H9 (cell line): ENCODE measurements around the gene ARNT2. TPM values are rescaled to one million over a fixed set of nuclear protein-coding genes. Genes with fewer than 3 reads are reported as not detected.

Source experiments
- DNase-seq: peaks from one replicate; pipeline ENCODE4 v3.0.0-alpha.2; 2017
- H2AFZ ChIP-seq: one replicate; pipeline ENCODE4 v1.6.1; 2013; ENCODE audit warnings: mild to moderate bottlenecking, low read length, control low read depth, moderate library complexity
- H2AK5ac ChIP-seq: 2 replicates; pipeline ENCODE4 v1.6.1; 2013; ENCODE audit warnings: low read length, control low read depth, mixed read lengths; ENCODE audit not compliant: insufficient read length
- H2BK120ac ChIP-seq: one replicate; pipeline ENCODE4 v1.6.1; 2013; ENCODE audit warnings: low read depth, mild to moderate bottlenecking, low read length, control low read depth, inconsistent platforms; ENCODE audit not compliant: poor library complexity, severe bottlenecking
- H2BK12ac ChIP-seq: 2 replicates; pipeline ENCODE4 v1.6.1; 2013; ENCODE audit warnings: low read length, control low read depth, mixed read lengths, low read depth; ENCODE audit not compliant: insufficient read length
- H2BK15ac ChIP-seq: 2 replicates; pipeline ENCODE4 v1.6.1; 2013; ENCODE audit warnings: low read depth, low read length, control low read depth
- H2BK20ac ChIP-seq: one replicate; pipeline ENCODE4 v1.6.1; 2013; ENCODE audit warnings: low read depth, mild to moderate bottlenecking, low read length, control low read depth, inconsistent platforms; ENCODE audit not compliant: poor library complexity, severe bottlenecking
- H2BK5ac ChIP-seq: 2 replicates; pipeline ENCODE4 v1.6.1; 2013; ENCODE audit warnings: low read length, control low read depth, mixed read lengths; ENCODE audit not compliant: insufficient read length
- H3K14ac ChIP-seq: 2 replicates; pipeline ENCODE4 v1.6.1; 2013; ENCODE audit warnings: low read length, control low read depth; ENCODE audit not compliant: insufficient read depth
- H3K18ac ChIP-seq: 2 replicates; pipeline ENCODE4 v1.6.1; 2013; ENCODE audit warnings: low read depth, mild to moderate bottlenecking, mixed read lengths, low read length, control low read depth; ENCODE audit not compliant: insufficient read length
- H3K23ac ChIP-seq: 2 replicates; pipeline ENCODE4 v1.6.1; 2013; ENCODE audit warnings: low read length, control low read depth, mixed read lengths, low read depth; ENCODE audit not compliant: insufficient read length
- H3K23me2 ChIP-seq: 2 replicates; pipeline ENCODE4 v1.6.1; 2013; ENCODE audit warnings: low read depth, mild to moderate bottlenecking, mixed read lengths, low read length, control low read depth; ENCODE audit not compliant: insufficient read length, poor library complexity, severe bottlenecking
- H3K27ac ChIP-seq: 2 replicates; pipeline ENCODE4 v1.5.1; 2013; ENCODE audit warnings: low read length, control low read depth, mixed read lengths, low read depth; ENCODE audit not compliant: insufficient read length
- H3K27me3 ChIP-seq: 2 replicates; pipeline ENCODE4 v1.6.1; 2013; ENCODE audit warnings: low read length, control low read depth, inconsistent platforms; ENCODE audit not compliant: insufficient read depth
- H3K4ac ChIP-seq: 2 replicates; pipeline ENCODE4 v1.6.1; 2013; ENCODE audit warnings: low read depth, mild to moderate bottlenecking, control low read depth, inconsistent platforms, low read length, moderate library complexity
- H3K4me1 ChIP-seq: 2 replicates; pipeline ENCODE4 v1.6.1; 2013; ENCODE audit warnings: low read length, control low read depth, inconsistent platforms; ENCODE audit not compliant: insufficient read depth
- H3K4me2 ChIP-seq: 2 replicates; pipeline ENCODE4 v1.6.1; 2013; ENCODE audit warnings: low read length, control low read depth, mixed read lengths; ENCODE audit not compliant: insufficient read length, insufficient read depth
- H3K56ac ChIP-seq: 2 replicates; pipeline ENCODE4 v1.6.1; 2013; ENCODE audit warnings: low read depth, mild to moderate bottlenecking, mixed read lengths, low read length, control low read depth; ENCODE audit not compliant: insufficient read length
- H3K79me1 ChIP-seq: 2 replicates; pipeline ENCODE4 v1.6.1; 2013; ENCODE audit warnings: low read depth, mild to moderate bottlenecking, moderate library complexity, low read length, control low read depth, inconsistent platforms; ENCODE audit not compliant: insufficient read depth, poor library complexity, severe bottlenecking
- H3K79me2 ChIP-seq: 2 replicates; pipeline ENCODE4 v1.6.1; 2013; ENCODE audit warnings: low read length, control low read depth, inconsistent platforms; ENCODE audit not compliant: insufficient read depth
- H3K9ac ChIP-seq: 2 replicates; pipeline ENCODE4 v1.6.1; 2013; ENCODE audit warnings: low read length, control low read depth, mixed read lengths; ENCODE audit not compliant: insufficient read length; ENCODE audit errors: extremely low read depth
- H3K9me3 ChIP-seq: one replicate; pipeline ENCODE4 v1.6.1; 2013; ENCODE audit warnings: low read depth, low read length, inconsistent platforms; ENCODE audit not compliant: control insufficient read depth
- H3T11ph ChIP-seq: one replicate; pipeline ENCODE4 v1.6.1; 2013; ENCODE audit warnings: mild to moderate bottlenecking, low read length, control low read depth, inconsistent platforms
- H4K20me1 ChIP-seq: one replicate; pipeline ENCODE4 v1.6.1; 2013; ENCODE audit not compliant: control insufficient read depth, insufficient read length, insufficient read depth
- H4K5ac ChIP-seq: 2 replicates; pipeline ENCODE4 v1.6.1; 2013; ENCODE audit warnings: low read depth, mild to moderate bottlenecking, mixed read lengths, low read length, control low read depth; ENCODE audit not compliant: insufficient read length
- H4K8ac ChIP-seq: replicated peaks from 2 replicates; pipeline ENCODE4 v1.6.1; 2013; ENCODE audit warnings: low read length, control low read depth, mixed read lengths, low read depth; ENCODE audit not compliant: insufficient read length
- H4K91ac ChIP-seq: 2 replicates; pipeline ENCODE4 v1.6.1; 2013; ENCODE audit warnings: low read depth, mild to moderate bottlenecking, moderate library complexity, mixed read lengths, low read length, control low read depth; ENCODE audit not compliant: insufficient read length
- H3K27ac Mint-ChIP-seq, 3 experiments: 2 replicates in 2 of 3; 3 replicates in 1 of 3; pipeline ENCODE4 v1.8.0; 2020 to 2021; ENCODE audit warnings: mixed read lengths in 3 of 3, mild to moderate bottlenecking in 1 of 3, moderate library complexity in 1 of 3
- H3K27me3 Mint-ChIP-seq: 2 replicates; pipeline ENCODE4 v1.8.0; 2021; ENCODE audit warnings: low read depth, mild to moderate bottlenecking, moderate library complexity, mixed read lengths
- H3K36me3 Mint-ChIP-seq, 3 experiments: 2 replicates in 2 of 3; 3 replicates in 1 of 3; pipeline ENCODE4 v1.8.0; 2020 to 2021; ENCODE audit warnings: low read depth in 3 of 3, mixed read lengths in 3 of 3; ENCODE audit not compliant: insufficient read depth in 1 of 3
- H3K4me1 Mint-ChIP-seq, 2 experiments: 2 replicates each; pipeline ENCODE4 v1.8.0; 2020; ENCODE audit warnings: mixed read lengths in 2 of 2
- H3K4me3 Mint-ChIP-seq, 2 experiments: 2 replicates in 1 of 2; 3 replicates in 1 of 2; pipeline ENCODE4 v1.8.0; 2020 to 2021; ENCODE audit warnings: mild to moderate bottlenecking in 2 of 2, mixed read lengths in 2 of 2, moderate library complexity in 1 of 2
- H3K9me3 Mint-ChIP-seq, 2 experiments: 2 replicates in 1 of 2; 3 replicates in 1 of 2; pipeline ENCODE4 v1.8.0; 2020; ENCODE audit warnings: mild to moderate bottlenecking in 2 of 2, mixed read lengths in 2 of 2, moderate library complexity in 1 of 2
- WGBS: extraction: QIAGEN DNeasy Blood & Tissue Kit; methylation state at CpG from one replicate; pipeline ENCODE4 v1.1.7; 2013; ENCODE audit warnings: missing lambda C conversion rate, low lambda C conversion rate, mixed read lengths; ENCODE audit not compliant: insufficient read length; ENCODE audit errors: extremely low coverage; 5-methylcytosine and 5-hydroxymethylcytosine counted together
- total RNA-seq: library from RNA; stranded (reverse); gene quantifications from 2 replicates; pipeline ENCODE4 v1.2.1, GENCODE V29; 2021
- TF ChIP-seq, protein P1 (sequence below): fragments of 200-600 bp; sonication (generic); conservative IDR thresholded peaks from 3 replicates; pipeline ENCODE4 v1.8.0; 2021; ENCODE audit warnings: antibody characterized with exemption, mild to moderate bottlenecking

Gene ARNT2
- total RNA-seq, 1 experiment from 2014 or later = 10.5 TPM

DNA sequence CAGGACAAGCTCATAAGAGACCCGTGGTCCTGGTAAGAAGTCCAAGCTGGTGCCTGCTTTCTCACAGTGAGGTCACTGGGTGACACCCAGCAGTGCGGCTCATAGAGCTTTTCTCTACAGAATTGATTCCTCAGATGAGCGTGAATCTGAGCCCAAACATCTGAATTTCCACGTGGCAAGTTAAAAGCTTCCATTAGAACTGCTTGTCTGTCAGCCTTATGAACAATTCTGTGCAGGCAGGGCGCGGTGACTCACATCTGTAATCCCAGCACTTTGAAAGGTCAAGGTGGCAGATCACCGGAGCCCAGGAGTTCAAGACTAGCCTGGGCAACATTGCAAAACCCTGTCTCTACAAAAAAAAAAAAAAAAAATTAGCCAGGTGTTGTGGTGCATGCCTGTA, 177.8 kb downstream of the ARNT2 start:
- no peak overlapping the region for H3K4ac ChIP-seq
- Mint-ChIP-seq H3K36me3 (peaks cover 0 to 7% (median 0%) of the 10 kb centered on the region in 3 experiments; a peak in 4 of 7 replicates), H3K27ac (no peak overlapping the region; a peak in 2 of 7 replicates), H3K27me3 (no peaks in the 10 kb centered on the region; the same call in 1 of the 2 replicates), H3K4me3 (no peak overlapping the region), H3K9me3 (no peaks in the 10 kb centered on the region), H3K4me1 (peaks cover 13 to 14% of the 10 kb centered on the region in 2 experiments)
- H3K14ac ChIP-seq = no peak overlapping the region
- no peak overlapping the region for H2BK20ac ChIP-seq
- H2AFZ ChIP-seq = no peak overlapping the region
- H3K23me2 ChIP-seq = peaks cover 3% of the 10 kb centered on the region
- WGBS = no CpG with 5 or more reads among the region's 7 CpGs
- no peak overlapping the region for H3T11ph ChIP-seq
- H4K5ac ChIP-seq = no peak overlapping the region
- no peak overlapping the region for H3K4me2 ChIP-seq
- H3K4me1 ChIP-seq = no peaks in the 10 kb centered on the region; the same call in 1 of the 2 replicates
- H3K18ac ChIP-seq = no peak overlapping the region
- no peaks in the 10 kb centered on the region for H3K9me3 ChIP-seq
- H2BK12ac ChIP-seq = no peak overlapping the region
- TF ChIP-seq, protein P1, sequence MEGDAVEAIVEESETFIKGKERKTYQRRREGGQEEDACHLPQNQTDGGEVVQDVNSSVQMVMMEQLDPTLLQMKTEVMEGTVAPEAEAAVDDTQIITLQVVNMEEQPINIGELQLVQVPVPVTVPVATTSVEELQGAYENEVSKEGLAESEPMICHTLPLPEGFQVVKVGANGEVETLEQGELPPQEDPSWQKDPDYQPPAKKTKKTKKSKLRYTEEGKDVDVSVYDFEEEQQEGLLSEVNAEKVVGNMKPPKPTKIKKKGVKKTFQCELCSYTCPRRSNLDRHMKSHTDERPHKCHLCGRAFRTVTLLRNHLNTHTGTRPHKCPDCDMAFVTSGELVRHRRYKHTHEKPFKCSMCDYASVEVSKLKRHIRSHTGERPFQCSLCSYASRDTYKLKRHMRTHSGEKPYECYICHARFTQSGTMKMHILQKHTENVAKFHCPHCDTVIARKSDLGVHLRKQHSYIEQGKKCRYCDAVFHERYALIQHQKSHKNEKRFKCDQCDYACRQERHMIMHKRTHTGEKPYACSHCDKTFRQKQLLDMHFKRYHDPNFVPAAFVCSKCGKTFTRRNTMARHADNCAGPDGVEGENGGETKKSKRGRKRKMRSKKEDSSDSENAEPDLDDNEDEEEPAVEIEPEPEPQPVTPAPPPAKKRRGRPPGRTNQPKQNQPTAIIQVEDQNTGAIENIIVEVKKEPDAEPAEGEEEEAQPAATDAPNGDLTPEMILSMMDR = no peak
- H4K8ac ChIP-seq = no peak overlapping the region
- H3K27me3 ChIP-seq = no peaks in the 10 kb centered on the region
- H4K20me1 ChIP-seq = peaks cover 3% of the 10 kb centered on the region
- no peaks in the 10 kb centered on the region for H3K79me1 ChIP-seq
- H2AK5ac ChIP-seq = no peak overlapping the region
- no peak overlapping the region for H3K56ac ChIP-seq
- DNase-seq = no peak
- no peak overlapping the region for H3K27ac ChIP-seq
- no peak overlapping the region for H3K23ac ChIP-seq
- H2BK5ac ChIP-seq = no peak overlapping the region
- H3K79me2 ChIP-seq = no peaks in the 10 kb centered on the region
- H2BK120ac ChIP-seq = no peak overlapping the region
- no peak overlapping the region for H4K91ac ChIP-seq
- no peak overlapping the region for H2BK15ac ChIP-seq
- no peak overlapping the region for H3K9ac ChIP-seq
